GM08714 (cell line): ENCODE measurements around the gene GSE1.

ENCODE experiments used
- H3K4me3 ChIP-seq: fragments of 200-500 bp; sonication (Bioruptor generic); 2 replicates; pipeline ENCODE4 v1.5.1; 2014; ENCODE audit warnings: mild to moderate bottlenecking, low read length, inconsistent platforms
- ZNF274 ChIP-seq: IDR thresholded peaks from 2 replicates; pipeline ENCODE4 v1.6.1; 2012; ENCODE audit warnings: mild to moderate bottlenecking, low read depth, low read length

GSE1 gene

GRCh38 chr16:85660843-85661739, 48.0 kb downstream of the GSE1 start:
- no peak overlapping the region for H3K4me3 ChIP-seq
- TF ChIP-seq ZNF274 = no peak

- no peak overlapping the region for H3K4me3 ChIP-seq
- no peak for TF ChIP-seq ZNF274
These were observed 48.8 kb downstream of the GSE1 start for GRCh38 chr16:85661740-85662481.

GRCh38 chr16:85662482-85662812, 49.3 kb downstream of the GSE1 start:
- no peak for TF ChIP-seq ZNF274
- H3K4me3 ChIP-seq = no peak overlapping the region

GRCh38 chr16:85662976-85663830, 50.1 kb downstream of the GSE1 start:
- no peak for TF ChIP-seq ZNF274
- H3K4me3 ChIP-seq = no peak overlapping the region

- TF ChIP-seq ZNF274 = no peak
- no peak overlapping the region for H3K4me3 ChIP-seq
These were observed 50.8 kb downstream of the GSE1 start for GRCh38 chr16:85663891-85664321.

- no peak overlapping the region for H3K4me3 ChIP-seq
- TF ChIP-seq ZNF274 = no peak
These were observed 51.7 kb downstream of the GSE1 start for GRCh38 chr16:85664580-85665372.

GRCh38 chr16:85665373-85665740, 52.2 kb downstream of the GSE1 start:
- no peak for TF ChIP-seq ZNF274

GRCh38 chr16:85665929-85666328, 52.8 kb downstream of the GSE1 start:
- no peak for TF ChIP-seq ZNF274
- no peak overlapping the region for H3K4me3 ChIP-seq

More at GRCh38 chr16:85665373-85665740, 52.2 kb downstream of the GSE1 start:
- H3K4me3 ChIP-seq = no peak overlapping the region

GRCh38 chr16:85667261-85667660, 54.1 kb downstream of the GSE1 start:
- no peak overlapping the region for H3K4me3 ChIP-seq
- no peak for TF ChIP-seq ZNF274

GRCh38 chr16:85667841-85668413, 54.8 kb downstream of the GSE1 start:
- TF ChIP-seq ZNF274 = no peak
- H3K4me3 ChIP-seq = no peak overlapping the region

- no peak overlapping the region for H3K4me3 ChIP-seq
- TF ChIP-seq ZNF274 = no peak
These were observed 55.7 kb downstream of the GSE1 start for GRCh38 chr16:85668676-85669424.

GRCh38 chr16:85670840-85671239, 57.7 kb downstream of the GSE1 start:
- no peak overlapping the region for H3K4me3 ChIP-seq
- no peak for TF ChIP-seq ZNF274
